ENCODE measurements around the gene COL5A1. TPM values are rescaled to one million over a fixed set of nuclear protein-coding genes. Genes with fewer than 3 reads are reported as not detected.

COL5A1 gene
- total and polyA plus RNA-seq, 2 experiments from 2014 or later: 2.5 to 13.1 TPM

GRCh38 chr9:134709512-134710270, 68.1 kb downstream of the COL5A1 start:
- Mint-ChIP-seq H3K4me1 (no peaks in the 10 kb centered on the region), H3K4me3 (no peak overlapping the region), H3K27me3 (ENCODE audit: insufficient read depth, low read depth, poor library complexity) (peaks cover 2% of the 10 kb centered on the region), H3K36me3 (ENCODE audit: low read depth) (peaks cover 18% of the 10 kb centered on the region), H3K27ac (no peak overlapping the region), H3K9me3 (peaks cover 21% of the 10 kb centered on the region)
- H2AFZ ChIP-seq: no peak overlapping the region
- H3K4me3 ChIP-seq: no peak overlapping the region
- H3F3A ChIP-seq (replicated peaks; ENCODE audit: low read depth): no peaks in the 10 kb centered on the region
- H3K27ac ChIP-seq (ENCODE audit: low read depth): no peak overlapping the region
- H3K9me2 ChIP-seq (ENCODE audit: insufficient read depth): no peaks in the 10 kb centered on the region
- no peak for ATAC-seq
- H4K20me1 ChIP-seq (replicated peaks; ENCODE audit: insufficient read depth): no peaks in the 10 kb centered on the region
- no peak for TF ChIP-seq ZNF462 (CRISPR knock-in tag; IDR thresholded peaks at IDR 0.05)
- TF ChIP-seq STAT1 (IDR thresholded peaks at IDR 0.05; ENCODE audit: unreplicated experiment): no peak
- no peak for TF ChIP-seq EZH2phosphoT487 (IDR thresholded peaks at IDR 0.05; ENCODE audit: unreplicated experiment)
- no peak for TF ChIP-seq EZH2 (IDR thresholded peaks at IDR 0.05; ENCODE audit: low read depth, unreplicated experiment)
- TF ChIP-seq ZNF331 (CRISPR knock-in tag; IDR thresholded peaks at IDR 0.05; ENCODE audit: low read depth): no peak
- TF ChIP-seq ZNF114 (CRISPR knock-in tag; IDR thresholded peaks at IDR 0.05): no peak
- TF ChIP-seq NANOG (IDR thresholded peaks at IDR 0.05; ENCODE audit: borderline replicate concordance): no peak
- TF ChIP-seq ETS1 (IDR thresholded peaks at IDR 0.05): no peak
- TF ChIP-seq CTCF (conservative IDR thresholded peaks at IDR 0.05; ENCODE audit: low read depth in 2 of 2): no peak
- no peak for TF ChIP-seq CREB1 (CRISPR knock-in tag; IDR thresholded peaks at IDR 0.05; ENCODE audit: low read depth)
- TF ChIP-seq JUNB (IDR thresholded peaks at IDR 0.05; ENCODE audit: unreplicated experiment): no peak
- no peak for TF ChIP-seq POLR2AphosphoS5 (IDR thresholded peaks at IDR 0.05; ENCODE audit: low read depth)
- TF ChIP-seq REST (IDR thresholded peaks at IDR 0.05; ENCODE audit: unreplicated experiment): no peak
- no peaks in the 10 kb centered on the region for H3K79me2 ChIP-seq (replicated peaks; ENCODE audit: insufficient read depth)
- no peak for DNase-seq (ENCODE audit: low spot score)
- H3K27me3 ChIP-seq (ENCODE audit: insufficient read depth): no peaks in the 10 kb centered on the region
- no peaks in the 10 kb centered on the region for H3K36me3 ChIP-seq (ENCODE audit: insufficient read depth)
- no peaks in the 10 kb centered on the region for H3K4me1 ChIP-seq (ENCODE audit: insufficient read depth)
- no peak overlapping the region for H3K4me2 ChIP-seq

All from GM23338 (cell line).